GM19438 (cell line): ENCODE results near the gene PGLYRP3.

Source experiments
- ATAC-seq: cut with Tn5 transposase; IDR thresholded peaks from one replicate; pipeline ENCODE4 v1.9.1; 2021; ENCODE audit warnings: low read depth; ENCODE audit not compliant: unreplicated experiment

The PGLYRP3 gene

DNA sequence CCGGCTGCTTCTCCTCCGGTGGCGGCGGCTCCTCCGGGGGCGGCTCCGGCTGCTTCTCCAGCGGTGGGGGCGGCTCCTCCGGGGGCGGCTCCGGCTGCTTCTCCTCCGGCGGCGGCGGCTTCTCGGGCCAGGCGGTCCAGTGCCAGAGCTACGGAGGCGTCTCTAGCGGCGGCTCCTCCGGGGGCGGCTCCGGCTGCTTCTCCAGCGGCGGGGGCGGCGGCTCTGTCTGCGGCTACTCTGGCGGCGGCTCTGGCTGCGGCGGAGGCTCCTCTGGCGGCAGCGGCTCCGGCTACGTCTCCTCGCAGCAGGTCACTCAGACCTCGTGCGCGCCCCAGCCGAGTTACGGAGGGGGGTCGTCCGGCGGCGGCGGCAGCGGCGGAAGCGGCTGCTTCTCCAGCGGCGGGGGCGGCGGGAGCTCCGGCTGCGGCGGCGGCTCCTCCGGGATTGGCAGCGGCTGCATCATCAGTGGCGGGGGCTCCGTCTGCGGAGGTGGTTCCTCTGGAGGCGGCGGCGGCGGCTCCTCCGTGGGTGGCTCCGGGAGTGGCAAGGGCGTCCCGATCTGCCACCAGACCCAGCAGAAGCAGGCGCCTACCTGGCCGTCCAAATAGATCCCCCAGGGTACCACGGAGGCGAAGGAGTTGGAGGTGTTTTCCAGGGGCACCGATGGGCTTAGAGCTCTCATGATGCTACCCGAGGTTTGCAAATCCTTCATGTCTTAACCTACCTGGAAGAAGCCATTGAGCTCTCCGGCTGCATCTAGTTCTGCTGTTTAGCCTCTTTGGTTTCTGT lies 51.3 kb downstream of the PGLYRP3 start:
- no peak for ATAC-seq

- ATAC-seq: no peak
Measured at GRCh38 chr1:153260585-153261280, 52.0 kb downstream of the PGLYRP3 start.

GRCh38 chr1:153259387-153259786 lies 53.4 kb downstream of the PGLYRP3 start, which contains the start of gene LORICRIN:
Gene LORICRIN, plus strand, starts transcription at chr1:153259687. Its CDS starts 1,263 bp downstream, at chr1:153260950.
- ATAC-seq: no peak

DNA sequence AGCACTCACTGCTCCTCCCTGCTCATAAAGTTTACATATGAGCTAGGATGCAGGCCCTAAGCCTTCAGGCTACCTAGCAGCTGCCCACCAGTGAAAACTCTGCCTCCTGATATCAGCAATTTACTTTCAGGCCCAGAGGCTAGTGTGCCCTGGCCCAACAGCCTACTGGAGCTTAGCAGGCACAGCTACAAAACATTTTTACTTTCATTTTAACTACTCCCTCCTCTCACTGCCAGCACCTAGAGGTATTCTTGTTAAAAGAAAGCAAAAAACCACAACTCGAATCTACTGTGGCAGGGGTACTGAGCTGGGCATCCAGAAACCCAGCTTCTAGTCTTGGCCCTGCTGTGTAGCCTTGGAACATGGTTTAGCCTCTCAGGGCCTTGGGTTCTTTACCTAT lies 59.1 kb downstream of the PGLYRP3 start:
- ATAC-seq: no peak

DNA sequence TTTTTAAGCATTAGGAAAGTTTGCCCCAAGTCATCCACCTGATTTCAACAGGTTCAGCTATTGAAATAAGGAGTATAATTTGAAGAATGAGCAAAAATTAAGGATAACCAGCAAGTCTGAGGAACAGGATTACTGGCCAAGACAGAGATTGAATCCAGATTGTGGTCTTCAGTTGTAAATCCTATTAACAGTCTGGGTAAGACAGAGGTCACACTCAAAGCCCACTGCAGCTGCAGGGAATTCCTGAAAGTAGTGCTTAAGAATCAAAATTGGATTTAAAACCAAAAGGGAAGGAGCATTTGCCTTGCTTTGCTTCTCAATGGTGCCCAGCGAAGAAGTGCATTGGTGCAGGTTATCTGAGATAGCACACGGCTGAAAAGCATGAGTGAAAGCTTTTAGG lies 59.7 kb downstream of the PGLYRP3 start:
- no peak for ATAC-seq

DNA sequence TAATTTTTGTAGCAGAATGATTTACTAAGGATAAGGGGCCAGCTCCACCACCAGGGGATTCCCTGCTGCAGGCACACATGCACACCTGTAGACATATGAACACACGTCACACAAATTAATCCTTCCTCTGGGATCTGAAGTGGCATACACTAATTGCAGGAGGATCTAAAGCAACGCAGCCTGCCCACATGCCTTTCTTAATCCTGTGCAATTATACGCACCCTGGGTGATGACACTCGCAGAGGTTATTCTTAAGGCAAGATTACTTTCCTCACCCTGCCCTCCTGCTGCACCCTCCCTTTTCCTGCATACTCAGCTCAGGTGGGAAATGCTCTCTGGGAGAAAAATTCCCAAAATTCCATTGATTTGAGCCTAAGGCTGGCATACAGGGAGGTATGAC lies 60.8 kb downstream of the PGLYRP3 start:
- no peak for ATAC-seq

DNA sequence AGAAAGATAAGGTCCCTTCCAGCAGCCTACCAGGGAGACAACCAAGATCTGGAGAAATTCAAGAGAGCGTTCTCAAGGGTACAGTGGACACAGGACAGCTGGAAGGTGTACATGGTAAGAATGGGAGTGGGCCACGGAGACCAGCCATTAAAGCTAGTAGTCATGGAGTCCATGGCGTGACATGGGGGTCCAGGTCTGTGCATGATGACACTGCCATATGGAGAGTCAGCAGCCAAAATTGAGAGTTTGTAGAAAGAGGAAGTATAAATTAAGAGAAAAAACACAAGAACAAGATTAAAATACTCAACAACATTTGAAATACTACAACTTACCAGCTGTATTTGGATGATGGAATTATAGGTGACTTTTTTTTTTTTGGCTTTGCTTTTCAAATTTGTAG lies 61.2 kb downstream of the PGLYRP3 start:
- ATAC-seq: no peak

- ATAC-seq: no peak
Measured at GRCh38 chr1:153251087-153251486, 61.7 kb downstream of the PGLYRP3 start.

GRCh38 chr1:153250166-153250565 lies 62.6 kb downstream of the PGLYRP3 start:
- ATAC-seq: no peak

- no peak for ATAC-seq
Measured at GRCh38 chr1:153248176-153248879, 64.4 kb downstream of the PGLYRP3 start.
